Brain microvascular endothelial cell (primary cell): Measurements from ENCODE around the gene ATP2B3.

Experiments
- DNase-seq: peaks from one replicate; pipeline ENCODE4 v3.0.0-alpha.2; 2020
- H3K27ac ChIP-seq: fragments of 250-450 bp; sonication (Bioruptor Pico); 2 replicates; pipeline ENCODE4 v1.5.1; 2020; ENCODE audit warnings: mild to moderate bottlenecking, moderate library complexity
- H3K27me3 ChIP-seq: fragments of 250-450 bp; sonication (Bioruptor Pico); replicated peaks from 2 replicates; pipeline ENCODE4 v1.5.1; 2020; ENCODE audit warnings: mild to moderate bottlenecking
- H3K36me3 ChIP-seq: fragments of 250-450 bp; sonication (Bioruptor Pico); replicated peaks from 2 replicates; pipeline ENCODE4 v1.5.1; 2020; ENCODE audit warnings: mild to moderate bottlenecking
- H3K4me3 ChIP-seq: 2 replicates; pipeline ENCODE4 v1.5.1; 2011; ENCODE audit warnings: low read depth, mild to moderate bottlenecking, control low read depth, low read length, moderate library complexity
- CTCF ChIP-seq: IDR thresholded peaks from 2 replicates; pipeline ENCODE4 v1.5.1; 2011; ENCODE audit warnings: low read depth, mild to moderate bottlenecking, moderate library complexity, low read length, control low read depth, inconsistent platforms; ENCODE audit errors: missing control alignments
- in situ Hi-C: cut with HindIII; loops from 2 replicates; pipeline ENCODE4 v1.10.0; 2017; ENCODE audit warnings: low sequenced_read_pairs, low pct_ligation_motif_present

ATP2B3 gene

GRCh38 chrX:153499341-153499740 lies 18.1 kb upstream of the ATP2B3 start:
- no peak for TF ChIP-seq CTCF

GRCh38 chrX:153499876-153500275 lies 17.6 kb upstream of the ATP2B3 start:
- no peaks in the 10 kb centered on the region for H3K27me3 ChIP-seq
- no peak for DNase-seq
- peaks cover 3% of the 10 kb centered on the region for H3K36me3 ChIP-seq
- no peak for TF ChIP-seq CTCF
- no peak overlapping the region for H3K27ac ChIP-seq
- peak overlapping the region; percentile 30 for H3K4me3 ChIP-seq
- in situ Hi-C loops, result no loop called here

More at GRCh38 chrX:153499341-153499740, 18.1 kb upstream of the ATP2B3 start:
- DNase-seq, result no peak
- H3K27me3 ChIP-seq, result no peaks in the 10 kb centered on the region
- peak overlapping the region; percentile 30 for H3K4me3 ChIP-seq
- in situ Hi-C loops, result no loop called here
- H3K27ac ChIP-seq, result no peak overlapping the region
- no peaks in the 10 kb centered on the region for H3K36me3 ChIP-seq

- in situ Hi-C loops, result no loop called here
- Histone ChIP-seq H3K27me3 (no peaks in the 10 kb centered on the region), H3K36me3 (peaks cover 3% of the 10 kb centered on the region), H3K4me3 (no peak overlapping the region), H3K27ac (no peak overlapping the region)
- no peak for TF ChIP-seq CTCF
- DNase-seq, result no peak
These were observed 16.7 kb upstream of the ATP2B3 start for GRCh38 chrX:153500676-153501280.

GRCh38 chrX:153501530-153501929 lies 15.9 kb upstream of the ATP2B3 start:
- Histone ChIP-seq H3K4me3 (no peak overlapping the region), H3K36me3 (peaks cover 3% of the 10 kb centered on the region), H3K27me3 (no peaks in the 10 kb centered on the region), H3K27ac (no peak overlapping the region)
- in situ Hi-C loops, result no loop called here
- DNase-seq, result no peak
- no peak for TF ChIP-seq CTCF

- DNase-seq, result no peak
These were observed 15.3 kb upstream of the ATP2B3 start for GRCh38 chrX:153502131-153502530.

More at GRCh38 chrX:153502131-153502530, 15.3 kb upstream of the ATP2B3 start:
- H3K4me3 ChIP-seq, result no peak overlapping the region
- H3K36me3 ChIP-seq, result peaks cover 3% of the 10 kb centered on the region
- in situ Hi-C loops, result no loop called here
- no peak overlapping the region for H3K27ac ChIP-seq
- TF ChIP-seq CTCF, result no peak
- no peaks in the 10 kb centered on the region for H3K27me3 ChIP-seq
